Activated effector memory CD4-positive, alpha-beta T cell treated with Interleukin-2 at 50 U/mL for 16 hours (primary cell): ENCODE measurements around the gene PTPRN2.
A peak's percentile ranks its signal among the peaks of the same experiment; 100 is the strongest.
"Not testable (repeated sequence)": the region's sequence is repeated elsewhere in the genome, so short reads cannot be mapped to it uniquely, and the experiment has no call there.

Experiments used
- DNase-seq: peaks from one replicate; pipeline ENCODE4 v3.0.0-alpha.2; 2020

PTPRN2 gene

GRCh38 chr7:157569967-157570366 is 1017.7 kb downstream of the PTPRN2 start:
- DNase-seq, result no peak

DNA sequence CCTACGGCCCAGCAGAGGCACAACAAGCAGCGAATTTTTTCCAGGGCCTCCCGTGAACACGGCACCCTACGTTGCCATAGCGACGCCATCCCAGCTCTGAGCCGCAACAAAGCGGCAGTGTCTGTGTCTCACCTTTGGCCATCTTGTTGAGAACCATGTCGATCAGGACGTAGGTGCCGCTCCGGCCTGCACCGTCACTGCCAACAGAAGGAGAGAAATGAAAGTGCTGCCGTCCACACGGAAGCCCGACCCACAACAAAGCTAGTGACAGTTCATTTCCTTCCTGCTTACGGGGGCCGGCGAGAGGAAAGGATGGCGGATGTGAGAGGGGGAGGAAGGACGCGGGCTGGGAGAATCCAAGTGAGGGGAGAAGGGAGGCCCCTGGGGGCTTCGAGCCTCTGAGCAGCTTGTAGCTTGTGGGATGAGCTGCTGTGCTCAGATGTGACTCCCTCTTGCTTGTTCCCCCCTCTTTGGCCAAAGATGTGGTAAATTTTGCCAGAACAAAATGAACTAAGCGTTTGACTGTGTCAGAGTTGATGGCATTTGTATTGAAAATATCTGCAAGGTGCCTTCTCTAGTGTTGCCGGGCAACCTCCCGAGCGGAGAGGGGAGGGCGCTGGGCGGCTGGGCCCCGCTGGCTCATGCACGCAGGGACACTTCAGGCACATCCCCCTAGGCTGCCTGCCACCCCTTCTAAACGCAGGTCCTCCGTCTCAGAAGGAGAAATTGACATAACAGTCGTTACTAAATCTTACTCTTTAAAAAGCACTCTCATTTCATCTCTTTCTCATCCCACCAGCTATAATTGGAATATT is 1018.6 kb downstream of the PTPRN2 start:
- DNase-seq, result peak; percentile 46

GRCh38 chr7:157568106-157568769 is 1019.4 kb downstream of the PTPRN2 start:
- DNase-seq, result no peak

DNA sequence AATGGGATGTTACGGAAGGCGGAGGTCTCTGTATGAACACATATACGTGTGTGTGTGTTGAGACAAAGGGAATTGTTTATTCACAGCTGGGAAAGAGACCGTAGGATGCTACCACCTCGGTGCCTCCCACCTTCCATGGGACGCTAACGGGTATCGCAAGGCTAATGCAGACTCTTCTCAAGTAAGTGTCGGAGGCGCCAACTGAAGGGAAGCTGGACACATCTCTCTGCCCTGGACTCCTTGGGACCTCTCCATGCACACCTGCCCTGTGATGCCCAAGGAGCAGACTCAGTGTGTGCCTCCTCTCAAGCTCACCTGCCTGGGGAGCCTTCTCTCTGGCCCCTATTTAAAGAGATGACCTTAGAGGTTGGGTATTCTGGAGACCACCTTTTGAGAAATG is 1020.0 kb downstream of the PTPRN2 start:
- no peak for DNase-seq

DNA sequence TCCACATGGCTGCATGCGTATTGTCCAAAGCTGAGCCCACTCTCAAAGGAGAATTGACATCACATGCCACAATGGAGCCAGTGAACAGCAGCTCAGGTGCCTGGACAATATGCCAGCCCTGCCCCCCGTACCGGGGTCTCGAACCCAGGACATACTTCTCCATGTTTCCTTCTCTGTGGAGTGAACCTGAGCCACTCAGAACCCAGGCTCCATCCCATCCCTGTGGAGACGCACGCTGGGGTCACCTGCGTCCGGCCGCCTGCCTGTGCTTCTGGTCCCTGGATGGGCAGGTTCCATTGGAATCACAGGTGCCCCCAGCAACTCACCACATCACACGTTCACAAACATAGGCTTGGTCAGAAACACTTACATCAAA is 1021.0 kb downstream of the PTPRN2 start:
- no peak for DNase-seq

DNA sequence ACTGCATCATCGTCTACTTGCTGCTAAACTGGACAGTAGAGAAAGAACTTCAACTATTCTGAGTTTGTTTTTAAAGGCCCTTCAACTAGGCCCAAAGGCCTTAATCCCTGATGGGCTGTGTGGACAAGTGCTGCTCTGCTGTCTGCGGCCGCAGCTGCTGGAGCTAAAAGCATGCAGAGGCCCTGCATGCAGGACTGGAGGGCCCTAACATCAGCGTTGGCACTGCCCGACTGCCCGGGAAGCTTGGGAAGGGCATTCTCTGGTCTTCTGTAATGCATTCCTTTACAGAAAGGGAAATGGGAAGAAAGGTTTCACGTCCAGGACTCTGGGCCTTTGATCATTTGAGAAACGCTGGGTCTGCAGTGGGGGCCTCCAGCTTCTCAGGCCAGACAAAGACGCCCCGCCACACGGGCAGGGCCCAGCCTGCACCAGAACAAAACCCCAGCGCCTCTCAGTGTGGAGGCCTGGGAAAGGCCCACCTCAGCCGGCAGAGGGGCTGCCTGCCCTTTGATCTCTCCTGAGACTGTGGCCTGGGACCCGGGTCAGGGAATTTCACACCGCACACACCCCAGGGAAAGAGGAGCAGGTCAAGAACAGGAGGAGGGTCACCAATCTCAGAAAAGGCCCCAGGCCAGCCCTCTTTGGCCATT is 1021.5 kb downstream of the PTPRN2 start:
- DNase-seq, result no peak

- DNase-seq, result no peak
Measured at GRCh38 chr7:157565201-157565626, 1022.4 kb downstream of the PTPRN2 start.

GRCh38 chr7:157564517-157565177 is 1023.0 kb downstream of the PTPRN2 start:
- DNase-seq, result no peak

GRCh38 chr7:157563467-157564135 is 1024.0 kb downstream of the PTPRN2 start:
- DNase-seq, result not testable (repeated sequence)

DNA sequence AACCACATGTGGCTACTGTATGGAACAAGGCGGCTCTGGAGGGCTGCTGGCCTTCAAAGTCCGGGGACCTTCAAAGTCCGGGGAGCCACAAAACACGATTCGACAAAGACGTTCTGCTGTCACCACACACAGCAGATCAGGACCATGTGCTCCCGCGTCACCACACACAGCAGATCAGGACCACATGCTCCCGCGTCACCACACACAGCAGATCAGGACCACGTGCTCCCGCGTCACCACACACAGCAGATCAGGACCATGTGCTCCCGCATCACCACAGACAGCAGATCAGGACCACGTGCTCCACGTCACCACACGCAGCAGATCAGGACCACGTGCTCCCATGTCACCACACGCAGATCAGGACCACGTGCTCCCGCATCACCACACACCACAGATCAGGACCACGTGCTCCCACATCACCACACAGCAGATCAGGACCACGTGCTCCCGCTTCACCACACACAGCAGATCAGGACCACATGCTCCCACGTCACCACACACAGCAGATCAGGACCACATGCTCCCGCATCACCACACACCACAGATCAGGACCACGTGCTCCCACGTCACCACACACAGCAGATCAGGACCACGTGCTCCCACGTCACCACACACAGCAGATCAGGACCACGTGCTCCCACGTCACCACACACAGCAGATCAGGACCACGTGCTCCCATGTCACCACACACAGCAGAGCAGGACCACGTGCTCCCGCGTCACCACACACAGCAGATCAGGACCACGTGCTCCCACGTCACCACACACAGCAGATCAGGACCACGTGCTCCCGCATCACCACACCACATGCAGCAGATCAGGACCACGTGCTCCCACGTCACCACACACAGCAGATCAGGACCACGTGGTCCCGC is 1024.9 kb downstream of the PTPRN2 start:
- not testable (repeated sequence) for DNase-seq

- DNase-seq, result no peak
Measured at GRCh38 chr7:157561816-157562410, 1025.7 kb downstream of the PTPRN2 start.

- DNase-seq, result no peak
Measured at GRCh38 chr7:157561523-157561785, 1026.2 kb downstream of the PTPRN2 start.

- DNase-seq, result no peak
Measured at GRCh38 chr7:157560710-157561522, 1026.7 kb downstream of the PTPRN2 start.

DNA sequence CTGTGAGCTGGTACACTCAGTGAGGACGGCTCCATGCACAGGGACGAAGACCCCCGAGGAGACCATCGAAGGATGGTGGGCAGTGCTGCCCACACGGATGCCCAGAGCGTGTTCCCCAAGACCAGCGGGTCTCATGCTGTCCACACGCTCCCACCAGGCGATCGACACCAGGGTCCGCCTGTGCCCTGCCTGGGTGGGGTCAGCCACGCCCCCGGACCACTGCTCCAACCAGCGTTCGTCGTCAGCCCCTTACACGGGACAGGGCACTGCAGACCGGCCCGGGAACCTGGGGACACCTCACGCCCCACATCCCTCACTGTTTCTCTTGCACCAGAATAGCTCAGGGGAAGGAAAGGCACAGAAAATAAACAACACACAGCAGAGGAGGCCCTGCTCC is 1027.4 kb downstream of the PTPRN2 start:
- no peak for DNase-seq

- no peak for DNase-seq
Measured at GRCh38 chr7:157559596-157560257, 1027.9 kb downstream of the PTPRN2 start.

- DNase-seq, result no peak
Measured at GRCh38 chr7:157558875-157559595, 1028.6 kb downstream of the PTPRN2 start.

- DNase-seq, result no peak
Measured at GRCh38 chr7:157558516-157558874, 1029.1 kb downstream of the PTPRN2 start.

GRCh38 chr7:157558061-157558460 is 1029.6 kb downstream of the PTPRN2 start:
- no peak for DNase-seq

DNA sequence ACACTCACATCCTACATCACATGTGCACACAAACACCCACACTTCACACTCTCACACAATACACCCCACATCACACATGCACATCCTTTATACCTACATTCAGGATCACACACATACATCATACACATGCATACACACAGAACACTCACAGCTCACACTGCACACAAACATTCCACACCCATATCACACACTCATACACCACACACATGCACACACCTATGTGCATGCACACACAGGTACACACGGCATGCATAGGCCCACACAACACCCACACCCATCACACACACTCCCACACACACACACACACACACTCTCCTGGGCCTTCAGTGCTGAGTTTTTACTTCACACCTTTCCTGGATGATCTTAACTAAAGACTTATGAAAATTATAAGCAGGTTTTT is 1030.4 kb downstream of the PTPRN2 start:
- no peak for DNase-seq

DNA sequence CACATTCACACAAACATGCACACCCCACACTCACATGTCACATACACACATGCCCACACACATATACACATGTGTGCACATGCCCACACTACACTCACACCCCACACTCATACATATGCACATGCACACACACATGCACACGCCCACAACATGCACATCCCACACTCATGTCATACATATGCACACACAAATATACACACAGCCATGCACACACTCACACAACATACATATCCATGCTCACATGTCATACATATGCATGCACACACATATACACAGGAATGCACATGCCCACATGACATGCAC is 1031.0 kb downstream of the PTPRN2 start:
- no peak for DNase-seq
